CD4-positive, alpha-beta memory T cell (primary cell): ENCODE measurements around the gene CENPW. TPM values are rescaled to one million over a fixed set of nuclear protein-coding genes. Genes with fewer than 3 reads are reported as not detected.

Experiments
- CTCF ChIA-PET: fragments of 350-600 bp; sonication (Branson Sonifier 250); formaldehyde crosslinking; loops from one replicate; lab custom pipeline; 2021; ENCODE audit warnings: inconsistent platforms; ENCODE audit not compliant: partially characterized antibody; lab: Charles Lee
- POLR2A ChIA-PET: fragments of 350-600 bp; sonication (Branson Sonifier 250); formaldehyde crosslinking; loops from one replicate; lab custom pipeline; 2021; ENCODE audit not compliant: partially characterized antibody; lab: Charles Lee
- DNase-seq, 5 donors: peaks; one replicate each; pipeline versions ENCODE4 v3.0.0 to v3.0.0-alpha.2; 2020 to 2022; ENCODE audit warnings: mixed read lengths in 1 of 5
- H3K27ac ChIP-seq: one replicate; pipeline ENCODE4 v1.7.0; 2013; ENCODE audit warnings: low read depth, low read length
- H3K27me3 ChIP-seq: 2 replicates; pipeline ENCODE4 v1.7.0; 2013; ENCODE audit warnings: mild to moderate bottlenecking, low read length, moderate library complexity; ENCODE audit not compliant: insufficient read depth
- H3K36me3 ChIP-seq: 2 replicates; pipeline ENCODE4 v1.7.0; 2013; ENCODE audit warnings: mild to moderate bottlenecking, low read length, moderate library complexity; ENCODE audit not compliant: insufficient read depth
- H3K4me1 ChIP-seq: 2 replicates; pipeline ENCODE4 v1.7.0; 2013; ENCODE audit warnings: mild to moderate bottlenecking, low read length, moderate library complexity; ENCODE audit not compliant: insufficient read depth
- H3K4me3 ChIP-seq, 2 donors: one replicate each; pipeline ENCODE4 v1.7.0; 2013; ENCODE audit warnings: low read length in 2 of 2, mild to moderate bottlenecking in 1 of 2
- H3K9me3 ChIP-seq, 2 donors: one replicate each; pipeline ENCODE4 v1.7.0; 2013; ENCODE audit warnings: low read length in 2 of 2, control low read depth in 1 of 2; ENCODE audit not compliant: control insufficient read depth in 1 of 2
- H3K27ac Mint-ChIP-seq, 7 donors: one replicate each; pipeline ENCODE4 v1.8.0; 2020 to 2021; ENCODE audit warnings: mixed read lengths in 7 of 7, mild to moderate bottlenecking in 6 of 7, inconsistent platforms in 3 of 7, moderate library complexity in 3 of 7
- H3K27me3 Mint-ChIP-seq, 2 donors: one replicate each; pipeline ENCODE4 v1.8.0; 2020 to 2021; ENCODE audit warnings: mixed read lengths in 2 of 2
- H3K36me3 Mint-ChIP-seq, 2 donors: one replicate each; pipeline ENCODE4 v1.8.0; 2020 to 2021; ENCODE audit warnings: mixed read lengths in 2 of 2, inconsistent platforms in 1 of 2, mild to moderate bottlenecking in 1 of 2
- H3K4me1 Mint-ChIP-seq, 4 donors: one replicate each; pipeline ENCODE4 v1.8.0; 2020 to 2021; ENCODE audit warnings: mixed read lengths in 4 of 4, mild to moderate bottlenecking in 1 of 4
- H3K4me3 Mint-ChIP-seq, 8 donors: one replicate each; pipeline ENCODE4 v1.8.0; 2020 to 2021; ENCODE audit warnings: mixed read lengths in 8 of 8, mild to moderate bottlenecking in 7 of 8, moderate library complexity in 6 of 8, inconsistent platforms in 3 of 8
- H3K9me3 Mint-ChIP-seq, 8 donors: one replicate each; pipeline ENCODE4 v1.8.0; 2020 to 2021; ENCODE audit warnings: mixed read lengths in 8 of 8, mild to moderate bottlenecking in 5 of 8, inconsistent platforms in 3 of 8, moderate library complexity in 1 of 8
- intact Hi-C: fragments of 100-400 bp; cut with micrococcal nuclease; formaldehyde crosslinking; loops from one replicate; pipeline ENCODE4 v1.15.1; 2023
- polyA plus RNA-seq, 2 donors: library from polyadenylated mRNA; unstranded; fragments of 300-500 nt; fragmentation: Illumina TruSeq; gene quantifications; one replicate each; pipeline ENCODE4 v1.2.3, GENCODE V29; 2021
- total RNA-seq, 2 experiments: library from RNA; stranded (reverse); gene quantifications; one replicate each; pipeline ENCODE4 v1.2.3, GENCODE V29; 2021

The CENPW gene
- total RNA-seq (1 to 10 TPM; 1.4 to 1.5 TPM), polyA plus RNA-seq (1 to 10 TPM; 1.7 to 2.9 TPM)

DNA sequence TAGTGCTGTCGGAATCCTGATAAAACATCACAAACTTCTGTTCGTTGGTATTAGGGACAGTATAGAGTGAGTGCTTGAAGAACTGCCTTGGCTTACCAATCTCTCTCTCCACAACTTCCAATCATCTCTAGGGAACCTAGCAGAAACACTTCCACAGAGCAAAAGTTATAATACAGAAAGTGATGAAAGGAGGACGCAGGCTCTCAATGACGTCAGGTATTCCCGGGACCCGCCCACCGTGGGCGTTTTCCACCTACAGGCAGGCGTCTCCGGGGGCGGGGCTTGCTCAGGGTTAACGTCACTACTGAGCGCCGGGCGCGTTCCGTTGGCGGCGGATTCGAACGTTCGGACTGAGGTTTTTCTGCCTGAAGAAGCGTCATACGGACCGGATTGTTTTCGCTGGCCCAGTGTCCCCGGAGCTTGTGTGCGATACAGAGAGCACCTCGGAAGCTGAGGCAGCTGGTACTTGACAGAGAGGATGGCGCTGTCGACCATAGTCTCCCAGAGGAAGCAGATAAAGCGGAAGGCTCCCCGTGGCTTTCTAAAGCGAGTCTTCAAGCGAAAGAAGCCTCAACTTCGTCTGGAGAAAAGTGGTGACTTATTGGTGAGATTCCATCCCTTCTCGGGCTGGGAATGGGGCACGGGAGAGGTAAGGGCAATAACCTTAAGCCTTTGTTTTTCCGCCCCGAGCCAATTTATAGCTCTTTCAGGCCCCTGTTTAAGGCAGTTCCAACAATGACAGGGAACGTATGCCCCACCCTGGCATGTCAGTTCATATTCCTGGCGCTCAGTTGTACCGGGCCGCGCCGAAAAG is at the start of gene CENPW:
CENPW (plus strand) TSS at position 320 of the 814 bp plus-strand sequence; CDS start at position 479, 159 bp downstream.
- H3K27me3 Mint-ChIP-seq = no peaks in the 10 kb centered on the region
- no peaks in the 10 kb centered on the region for H3K9me3 Mint-ChIP-seq
- intact Hi-C loops = loop anchor here (2.0 kb wide), 1 partner anchor 559 kb away; no protein-coding TSS in a partner anchor
- H3K4me1 ChIP-seq = peaks cover 9% of the 10 kb centered on the region
- H3K27ac ChIP-seq = peak within 1 kb of the TSS; percentile 32
- ChIA-PET POLR2A (no interaction called here), CTCF (no interaction called here)
- peak within 1 kb of the TSS; percentile 26 to 92 for H3K4me3 ChIP-seq
- H3K4me1 Mint-ChIP-seq = peaks cover 0 to 11% (median 3%) of the 10 kb centered on the region in 4 donors
- no peaks in the 10 kb centered on the region for H3K36me3 ChIP-seq
- no peaks in the 10 kb centered on the region for H3K9me3 ChIP-seq
- DNase-seq = peak; percentile 83 to 91 (median 87)
- peak within 1 kb of the TSS in 4 of 7 donors; percentile 5 to 79 (median 35) for H3K27ac Mint-ChIP-seq
- H3K27me3 ChIP-seq = no peaks in the 10 kb centered on the region
- peaks cover 0 to 3% of the 10 kb centered on the region in 2 donors for H3K36me3 Mint-ChIP-seq
- no peak within 1 kb of the TSS for H3K4me3 Mint-ChIP-seq

GRCh38 chr6:126293891-126294524 is 45.9 kb upstream of the CENPW start:
- no peaks in the 10 kb centered on the region for H3K4me1 ChIP-seq
- no peak overlapping the region for H3K27ac ChIP-seq
- Mint-ChIP-seq H3K36me3 (no peaks in the 10 kb centered on the region), H3K9me3 (no peaks in the 10 kb centered on the region), H3K4me3 (no peak overlapping the region), H3K27me3 (no peaks in the 10 kb centered on the region), H3K4me1 (no peaks in the 10 kb centered on the region), H3K27ac (no peak overlapping the region)
- intact Hi-C loops = no loop called here
- ChIA-PET CTCF (no interaction called here), POLR2A (no interaction called here)
- H3K9me3 ChIP-seq = no peaks in the 10 kb centered on the region
- no peaks in the 10 kb centered on the region for H3K27me3 ChIP-seq
- H3K4me3 ChIP-seq = no peak overlapping the region
- no peaks in the 10 kb centered on the region for H3K36me3 ChIP-seq
- no peak for DNase-seq

DNA sequence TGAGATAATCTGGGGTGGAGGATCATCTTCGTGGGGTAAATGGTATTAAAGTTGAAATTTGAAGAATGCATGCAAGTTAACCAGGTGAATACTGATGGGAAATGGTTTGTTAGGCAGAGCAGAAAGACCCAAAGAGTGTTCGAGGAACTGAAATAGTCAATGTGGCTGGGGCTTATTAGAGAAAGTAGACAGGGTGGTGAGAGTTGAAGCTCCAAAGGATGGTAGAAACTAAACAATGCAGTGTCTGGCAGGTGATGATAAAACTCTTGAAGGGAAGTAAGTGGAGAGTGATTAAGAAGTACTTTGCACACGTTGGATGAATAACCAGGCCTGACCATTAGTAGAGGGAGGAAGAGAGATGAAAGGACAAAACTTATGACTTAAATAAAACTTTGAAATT is 39.8 kb upstream of the CENPW start:
- peak overlapping the region in 4 of 8 donors; percentile 2 to 62 (median 29) for H3K4me3 Mint-ChIP-seq
- H3K36me3 Mint-ChIP-seq = no peaks in the 10 kb centered on the region
- Histone ChIP-seq H3K9me3 (no peaks in the 10 kb centered on the region), H3K4me3 (no peak overlapping the region), H3K27me3 (no peaks in the 10 kb centered on the region), H3K36me3 (no peaks in the 10 kb centered on the region), H3K4me1 (no peaks in the 10 kb centered on the region), H3K27ac (no peak overlapping the region)
- ChIA-PET POLR2A (no interaction called here), CTCF (no interaction called here)
- peaks cover 3 to 11% (median 10%) of the 10 kb centered on the region in 4 donors for H3K4me1 Mint-ChIP-seq
- H3K9me3 Mint-ChIP-seq = no peaks in the 10 kb centered on the region
- no peak for DNase-seq
- intact Hi-C loops = no loop called here
- no peaks in the 10 kb centered on the region for H3K27me3 Mint-ChIP-seq
- peak overlapping the region in 1 of 7 donors; percentile 42 for H3K27ac Mint-ChIP-seq

DNA sequence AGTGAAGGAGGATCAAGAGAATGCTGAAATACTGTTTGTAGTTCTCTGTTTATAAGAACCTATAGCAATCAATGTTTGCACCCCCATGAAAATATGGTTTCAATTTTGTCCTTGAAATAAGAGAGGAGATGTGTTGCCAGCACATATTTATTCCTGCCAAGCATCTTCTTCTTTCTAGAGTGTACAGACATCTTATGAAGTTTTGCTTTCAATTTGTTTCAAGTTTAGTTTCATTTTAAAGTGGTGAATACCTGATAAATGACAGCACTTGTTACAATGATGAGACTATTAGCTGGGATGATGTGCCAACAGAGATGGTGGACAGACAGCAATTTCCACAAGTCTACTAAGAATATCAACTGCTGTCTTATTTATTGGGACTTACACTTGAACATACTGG is 39.2 kb upstream of the CENPW start:
- Histone ChIP-seq H3K27ac (no peak overlapping the region), H3K4me1 (no peaks in the 10 kb centered on the region), H3K27me3 (no peaks in the 10 kb centered on the region), H3K4me3 (no peak overlapping the region), H3K36me3 (no peaks in the 10 kb centered on the region), H3K9me3 (no peaks in the 10 kb centered on the region)
- no peaks in the 10 kb centered on the region for H3K27me3 Mint-ChIP-seq
- POLR2A ChIA-PET = no interaction called here
- intact Hi-C loops = no loop called here
- no peaks in the 10 kb centered on the region for H3K36me3 Mint-ChIP-seq
- CTCF ChIA-PET = no interaction called here
- H3K4me1 Mint-ChIP-seq = peaks cover 3 to 11% (median 10%) of the 10 kb centered on the region in 4 donors
- no peaks in the 10 kb centered on the region for H3K9me3 Mint-ChIP-seq
- no peak for DNase-seq
- peak overlapping the region in 5 of 8 donors; percentile 1 to 39 (median 23) for H3K4me3 Mint-ChIP-seq
- H3K27ac Mint-ChIP-seq = peak overlapping the region in 1 of 7 donors; percentile 54

- intact Hi-C loops = no loop called here
- no peaks in the 10 kb centered on the region for H3K9me3 Mint-ChIP-seq
- no peak for DNase-seq
- ChIA-PET POLR2A (no interaction called here), CTCF (no interaction called here)
- H3K36me3 Mint-ChIP-seq = no peaks in the 10 kb centered on the region
- no peak overlapping the region for H3K4me3 ChIP-seq
- H3K4me3 Mint-ChIP-seq = no peak overlapping the region
- peaks cover 3 to 11% (median 10%) of the 10 kb centered on the region in 4 donors for H3K4me1 Mint-ChIP-seq
- H3K27me3 ChIP-seq = no peaks in the 10 kb centered on the region
- H3K27ac Mint-ChIP-seq = no peak overlapping the region
- H3K27ac ChIP-seq = no peak overlapping the region
- H3K4me1 ChIP-seq = no peaks in the 10 kb centered on the region
- no peaks in the 10 kb centered on the region for H3K9me3 ChIP-seq
- H3K36me3 ChIP-seq = no peaks in the 10 kb centered on the region
- no peaks in the 10 kb centered on the region for H3K27me3 Mint-ChIP-seq
Measured at GRCh38 chr6:126302191-126302590, 37.7 kb upstream of the CENPW start.

- no peaks in the 10 kb centered on the region for H3K9me3 ChIP-seq
- ChIA-PET CTCF (no interaction called here), POLR2A (no interaction called here)
- Mint-ChIP-seq H3K4me3 (no peak overlapping the region), H3K9me3 (no peaks in the 10 kb centered on the region), H3K4me1 (no peaks in the 10 kb centered on the region), H3K27ac (no peak overlapping the region), H3K36me3 (no peaks in the 10 kb centered on the region), H3K27me3 (no peaks in the 10 kb centered on the region)
- no peaks in the 10 kb centered on the region for H3K36me3 ChIP-seq
- no peaks in the 10 kb centered on the region for H3K27me3 ChIP-seq
- no peak overlapping the region for H3K4me3 ChIP-seq
- H3K4me1 ChIP-seq = no peaks in the 10 kb centered on the region
- H3K27ac ChIP-seq = no peak overlapping the region
- intact Hi-C loops = no loop called here
- DNase-seq = no peak
Measured at GRCh38 chr6:126307849-126308248, 32.1 kb upstream of the CENPW start.

GRCh38 chr6:126308362-126308761 is 31.6 kb upstream of the CENPW start:
- Mint-ChIP-seq H3K9me3 (no peaks in the 10 kb centered on the region), H3K27me3 (no peaks in the 10 kb centered on the region), H3K4me3 (no peak overlapping the region), H3K4me1 (no peaks in the 10 kb centered on the region), H3K27ac (no peak overlapping the region), H3K36me3 (no peaks in the 10 kb centered on the region)
- intact Hi-C loops = no loop called here
- Histone ChIP-seq H3K4me1 (no peaks in the 10 kb centered on the region), H3K27me3 (no peaks in the 10 kb centered on the region), H3K36me3 (no peaks in the 10 kb centered on the region), H3K9me3 (no peaks in the 10 kb centered on the region), H3K27ac (no peak overlapping the region), H3K4me3 (no peak overlapping the region)
- no peak for DNase-seq
- CTCF ChIA-PET = no interaction called here
- POLR2A ChIA-PET = no interaction called here
